Gastrocnemius medialis (tissue), 4 donors: ENCODE measurements around the gene JUNB.

ENCODE experiments used
- POLR2A ChIP-seq, 2 donors: fragments of 450-650 bp; IDR thresholded peaks; one replicate each; pipeline ENCODE4 v1.6.1; 2017; ENCODE audit warnings: antibody characterized with exemption in 2 of 2, mild to moderate bottlenecking in 2 of 2, moderate library complexity in 2 of 2
- TF ChIP-seq, protein P1 (sequence below), 5 experiments: fragments of 450-650 bp in 3 of 5; fragments of 200-600 bp in 2 of 5; sonication (generic) in 2 of 5; IDR thresholded peaks in 4 of 5; conservative IDR thresholded peaks in 1 of 5; 1 replicate in 4 of 5; 2 replicates in 1 of 5; pipeline ENCODE4 v1.5.1; 2016 to 2019; ENCODE audit warnings: antibody characterized with exemption in 5 of 5, mild to moderate bottlenecking in 3 of 5, moderate library complexity in 3 of 5

DNA sequence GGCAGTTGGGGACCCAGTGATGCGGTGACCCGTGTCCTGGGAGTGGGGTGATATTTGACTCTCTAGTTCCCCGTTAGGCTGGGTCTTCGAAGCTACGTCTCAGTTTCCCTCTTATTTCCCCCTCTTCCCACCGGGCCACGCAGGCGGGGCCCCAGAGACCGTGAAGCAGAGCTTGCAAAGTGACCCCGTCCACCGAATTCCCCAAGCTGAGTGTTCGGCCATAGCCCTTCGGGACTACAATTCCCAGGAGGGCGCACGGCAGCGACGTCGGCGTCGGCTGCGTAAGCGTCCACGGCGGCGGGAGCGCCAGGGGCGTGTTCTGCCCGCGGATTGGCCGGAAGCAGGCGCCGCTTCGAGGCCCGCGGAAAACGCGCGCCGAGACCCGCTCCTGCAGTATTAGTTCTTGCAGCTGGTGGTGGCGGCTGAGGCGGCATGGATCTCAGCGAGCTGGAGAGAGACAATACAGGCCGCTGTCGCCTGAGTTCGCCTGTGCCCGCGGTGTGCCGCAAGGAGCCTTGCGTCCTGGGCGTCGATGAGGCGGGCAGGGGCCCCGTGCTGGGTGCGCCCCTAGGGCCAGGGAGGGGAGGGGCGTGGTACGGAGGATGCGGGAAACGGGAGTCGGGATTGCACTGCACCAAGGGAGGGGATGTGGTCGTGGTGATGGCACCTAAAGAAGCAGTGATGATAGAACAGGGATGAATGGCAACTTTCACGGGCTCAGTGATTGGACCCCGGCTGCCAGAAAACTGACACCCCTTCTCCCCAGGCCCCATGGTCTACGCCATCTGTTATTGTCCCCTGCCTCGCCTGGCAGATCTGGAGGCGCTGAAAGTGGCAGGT, 15.2 kb downstream of the JUNB start, which contains the start of gene RNASEH2A:
- TF ChIP-seq, protein P1, sequence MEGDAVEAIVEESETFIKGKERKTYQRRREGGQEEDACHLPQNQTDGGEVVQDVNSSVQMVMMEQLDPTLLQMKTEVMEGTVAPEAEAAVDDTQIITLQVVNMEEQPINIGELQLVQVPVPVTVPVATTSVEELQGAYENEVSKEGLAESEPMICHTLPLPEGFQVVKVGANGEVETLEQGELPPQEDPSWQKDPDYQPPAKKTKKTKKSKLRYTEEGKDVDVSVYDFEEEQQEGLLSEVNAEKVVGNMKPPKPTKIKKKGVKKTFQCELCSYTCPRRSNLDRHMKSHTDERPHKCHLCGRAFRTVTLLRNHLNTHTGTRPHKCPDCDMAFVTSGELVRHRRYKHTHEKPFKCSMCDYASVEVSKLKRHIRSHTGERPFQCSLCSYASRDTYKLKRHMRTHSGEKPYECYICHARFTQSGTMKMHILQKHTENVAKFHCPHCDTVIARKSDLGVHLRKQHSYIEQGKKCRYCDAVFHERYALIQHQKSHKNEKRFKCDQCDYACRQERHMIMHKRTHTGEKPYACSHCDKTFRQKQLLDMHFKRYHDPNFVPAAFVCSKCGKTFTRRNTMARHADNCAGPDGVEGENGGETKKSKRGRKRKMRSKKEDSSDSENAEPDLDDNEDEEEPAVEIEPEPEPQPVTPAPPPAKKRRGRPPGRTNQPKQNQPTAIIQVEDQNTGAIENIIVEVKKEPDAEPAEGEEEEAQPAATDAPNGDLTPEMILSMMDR (IDR thresholded peaks at IDR 0.05 in 4 of 5, conservative IDR thresholded peaks at IDR 0.05 in 1 of 5) = peak in 2 of 5 experiments; percentile 24 to 25
- TF ChIP-seq POLR2A (IDR thresholded peaks at IDR 0.05) = no peak
